Aorta (tissue), 5 donors: ENCODE results near the gene EME1. TPM values are rescaled to one million over a fixed set of nuclear protein-coding genes. Genes with fewer than 3 reads are reported as not detected.

Experiments
- ATAC-seq: fragments of 200-7000 bp; cut with Tn5 transposase; one replicate; pipeline ENCODE4 v1.9.1; 2022; ENCODE audit warnings: moderate library complexity; ENCODE audit not compliant: low FRiP score
- DNase-seq, 2 donors: peaks; one replicate each; pipeline ENCODE4 v3.0.0-alpha.2; 2020
- H3K27ac ChIP-seq, 2 donors: one replicate each; pipeline ENCODE4 v1.5.1; 2013; ENCODE audit warnings: low read length in 2 of 2, mild to moderate bottlenecking in 2 of 2, moderate library complexity in 2 of 2, control low read depth in 1 of 2, inconsistent platforms in 1 of 2, low read depth in 1 of 2
- H3K27me3 ChIP-seq, 2 donors: one replicate each; pipeline ENCODE4 v1.6.1; 2013; ENCODE audit warnings: control low read depth in 1 of 2, low read length in 1 of 2, mild to moderate bottlenecking in 1 of 2, moderate library complexity in 1 of 2; ENCODE audit not compliant: insufficient read depth in 2 of 2, control insufficient read depth in 1 of 2
- H3K36me3 ChIP-seq, 2 donors: one replicate each; pipeline ENCODE4 v1.6.1; 2013; ENCODE audit warnings: control low read depth in 1 of 2, low read length in 1 of 2, mild to moderate bottlenecking in 1 of 2; ENCODE audit not compliant: insufficient read depth in 2 of 2, control insufficient read depth in 1 of 2
- H3K4me1 ChIP-seq, 2 donors: one replicate each; pipeline ENCODE4 v1.6.1; 2013; ENCODE audit warnings: low read length in 2 of 2, control low read depth in 1 of 2, mild to moderate bottlenecking in 1 of 2, moderate library complexity in 1 of 2; ENCODE audit not compliant: insufficient read depth in 2 of 2, control insufficient read depth in 1 of 2
- H3K4me3 ChIP-seq, 2 donors: one replicate each; pipeline ENCODE4 v1.5.1; 2013; ENCODE audit warnings: low read length in 2 of 2, control low read depth in 1 of 2, mild to moderate bottlenecking in 1 of 2
- H3K9me3 ChIP-seq: one replicate; pipeline ENCODE4 v1.6.1; 2013; ENCODE audit warnings: mild to moderate bottlenecking, low read length; ENCODE audit not compliant: control insufficient read depth
- whole genome bisulfite sequencing, 2 donors: extraction: QIAGEN DNeasy Blood & Tissue Kit; methylation state at CpG; one replicate each; pipeline ENCODE4 v1.1.7; 2013; 5-methylcytosine and 5-hydroxymethylcytosine counted together
- intact Hi-C, 2 donors: fragments of 100-400 bp; cut with DNase I; formaldehyde crosslinking; loops; one replicate each; pipeline versions ENCODE4 v1.14.2 to v1.15.0; 2022
- long read RNA-seq, 2 donors: library from polyadenylated mRNA; unstranded; transcript quantifications; one replicate each; pipeline ENCODE4 v2.0.0, GENCODE V29; 2020 to 2021
- polyA plus RNA-seq, 2 donors: library from polyadenylated mRNA; stranded (reverse); fragments of 200-250 nt; gene quantifications; one replicate each; pipeline ENCODE4 v1.2.3, GENCODE V29; 2013
- total RNA-seq, 2 donors: library from RNA; stranded (reverse); fragmentation: NEBNext Ultra II Directional; extraction: Animal tissue kit (Norgen Biotek cat#: 25700); gene quantifications; one replicate each; pipeline ENCODE4 v1.2.1, GENCODE V29; 2021
- donor health status: healthy with polysubstance abuse.
- donor health status: Bipolar disorder and iron deficiency.
- donor health status: DM: no; HTN: no; CAD: no.
- donor health status: DM: no; HTN: no; CAD: no.
- donor health status: DM: yes; HTN: yes; CAD: no.

The EME1 gene
- 1 to 10 TPM in 1 of 2 donors, not detected in 1; 2.0 TPM for total RNA-seq
- polyA plus RNA-seq = under 1 TPM in 1 of 2 donors, not detected in 1; 0.49 TPM
- long read RNA-seq, donor 1 = 0 reads
- long read RNA-seq, donor 2 = 0 reads

GRCh38 chr17:50372758-50373556 lies at the start of gene EME1, which contains the start of gene MRPL27:
TSS of gene EME1 (plus strand) at chr17:50373229. CDS start at chr17:50375209, 1,980 bp downstream.
TSS of gene MRPL27 (minus strand) at chr17:50373184. CDS start at chr17:50373170, 14 bp downstream.
- DNase-seq = peak; percentile 91 to 95
- peak; percentile 94 for ATAC-seq
- Histone ChIP-seq H3K36me3 (peaks cover 0 to 7% of the 10 kb centered on the region in 2 donors), H3K4me1 (no peaks in the 10 kb centered on the region), H3K4me3 (peak within 1 kb of the TSS; percentile 14 to 73), H3K9me3 (no peaks in the 10 kb centered on the region), H3K27me3 (no peaks in the 10 kb centered on the region), H3K27ac (peak within 1 kb of the TSS in 1 of 2 donors; percentile 82)
- intact Hi-C loops = no loop called here
- 1% methylated on average over 42 of the region's 42 CpGs for WGBS, 2 donors

DNA sequence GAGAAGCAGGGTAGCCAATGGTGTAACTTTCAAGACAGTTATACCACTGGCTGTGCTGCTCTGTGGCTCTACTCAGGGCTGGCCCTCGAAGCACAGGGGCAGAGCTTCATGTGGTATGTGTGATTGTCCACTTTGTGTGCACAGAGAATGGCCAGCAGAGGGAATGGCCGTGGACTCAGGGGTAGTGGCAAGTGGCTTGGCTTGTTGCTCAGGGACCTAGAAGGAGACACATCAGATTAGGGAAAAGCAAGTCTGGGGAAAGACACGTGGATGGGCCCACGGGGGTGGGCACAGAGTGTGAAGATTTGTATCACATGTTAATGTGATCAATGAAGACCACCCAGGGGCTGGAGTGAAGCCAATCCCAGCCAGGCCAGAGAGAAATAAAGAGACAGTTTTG lies 47.1 kb upstream of the EME1 start:
- Histone ChIP-seq H3K4me3 (no peak overlapping the region), H3K9me3 (no peaks in the 10 kb centered on the region), H3K27ac (no peak overlapping the region), H3K27me3 (no peaks in the 10 kb centered on the region), H3K36me3 (no peaks in the 10 kb centered on the region), H3K4me1 (no peaks in the 10 kb centered on the region)
- no peak for ATAC-seq
- WGBS, 2 donors = 61 to 64% methylated on average over 4 of the region's 4 CpGs
- intact Hi-C loops = no loop called here
- peak in 1 of 2 donors; percentile 53 for DNase-seq

GRCh38 chr17:50326831-50327364 lies 46.1 kb upstream of the EME1 start:
- H3K27me3 ChIP-seq = no peaks in the 10 kb centered on the region
- intact Hi-C loops = no loop called here
- DNase-seq (peak in 1 of 2 donors; percentile 17), ATAC-seq (no peak)
- no peak overlapping the region for H3K4me3 ChIP-seq
- H3K9me3 ChIP-seq = no peaks in the 10 kb centered on the region
- H3K36me3 ChIP-seq = no peaks in the 10 kb centered on the region
- 84 to 86% methylated on average over 9 of the region's 9 CpGs for WGBS, 2 donors
- no peak overlapping the region for H3K27ac ChIP-seq
- H3K4me1 ChIP-seq = no peaks in the 10 kb centered on the region

- peak in 1 of 2 donors; percentile 62 for DNase-seq
- Histone ChIP-seq H3K27ac (no peak overlapping the region), H3K4me1 (no peaks in the 10 kb centered on the region), H3K9me3 (no peaks in the 10 kb centered on the region), H3K4me3 (no peak overlapping the region), H3K36me3 (no peaks in the 10 kb centered on the region), H3K27me3 (no peaks in the 10 kb centered on the region)
- no peak for ATAC-seq
- intact Hi-C loops = no loop called here
- 76 to 79% methylated on average over 21 of the region's 21 CpGs for WGBS, 2 donors
Measured at GRCh38 chr17:50328363-50329325, 44.4 kb upstream of the EME1 start.

DNA sequence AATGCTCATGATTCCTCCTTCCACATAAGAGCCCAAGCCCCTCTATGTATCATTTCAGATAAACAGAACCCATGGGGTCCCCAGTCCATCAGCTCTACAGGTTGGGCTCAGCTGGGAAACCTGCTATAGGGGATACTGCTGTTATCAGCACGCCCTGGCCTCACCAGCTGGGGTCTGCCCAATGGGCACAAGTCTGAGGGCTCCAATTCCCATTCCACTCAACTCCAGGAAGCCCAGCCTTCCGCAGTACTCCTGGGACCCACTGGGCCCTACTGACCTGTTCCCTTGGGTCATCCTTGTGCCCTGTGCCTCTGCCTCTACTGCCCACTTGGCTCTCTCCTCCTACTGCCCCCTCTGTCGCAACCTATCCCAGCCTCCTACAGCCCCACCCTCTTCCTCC lies 43.3 kb upstream of the EME1 start:
- Histone ChIP-seq H3K36me3 (no peaks in the 10 kb centered on the region), H3K4me3 (no peak overlapping the region), H3K27ac (no peak overlapping the region), H3K4me1 (no peaks in the 10 kb centered on the region), H3K9me3 (no peaks in the 10 kb centered on the region), H3K27me3 (no peaks in the 10 kb centered on the region)
- intact Hi-C loops = no loop called here
- ATAC-seq = no peak
- DNase-seq = peak in 1 of 2 donors; percentile 39
- 90 to 93% methylated on average over 3 of the region's 3 CpGs for WGBS, 2 donors

- DNase-seq = peak in 1 of 2 donors; percentile 41
- Histone ChIP-seq H3K4me1 (no peaks in the 10 kb centered on the region), H3K27me3 (no peaks in the 10 kb centered on the region), H3K9me3 (no peaks in the 10 kb centered on the region), H3K4me3 (no peak overlapping the region), H3K36me3 (no peaks in the 10 kb centered on the region), H3K27ac (no peak overlapping the region)
- intact Hi-C loops = no loop called here
- ATAC-seq = no peak
- WGBS, 2 donors = 88 to 92% methylated on average over 11 of the region's 11 CpGs
Measured at GRCh38 chr17:50330151-50330775, 42.8 kb upstream of the EME1 start.

DNA sequence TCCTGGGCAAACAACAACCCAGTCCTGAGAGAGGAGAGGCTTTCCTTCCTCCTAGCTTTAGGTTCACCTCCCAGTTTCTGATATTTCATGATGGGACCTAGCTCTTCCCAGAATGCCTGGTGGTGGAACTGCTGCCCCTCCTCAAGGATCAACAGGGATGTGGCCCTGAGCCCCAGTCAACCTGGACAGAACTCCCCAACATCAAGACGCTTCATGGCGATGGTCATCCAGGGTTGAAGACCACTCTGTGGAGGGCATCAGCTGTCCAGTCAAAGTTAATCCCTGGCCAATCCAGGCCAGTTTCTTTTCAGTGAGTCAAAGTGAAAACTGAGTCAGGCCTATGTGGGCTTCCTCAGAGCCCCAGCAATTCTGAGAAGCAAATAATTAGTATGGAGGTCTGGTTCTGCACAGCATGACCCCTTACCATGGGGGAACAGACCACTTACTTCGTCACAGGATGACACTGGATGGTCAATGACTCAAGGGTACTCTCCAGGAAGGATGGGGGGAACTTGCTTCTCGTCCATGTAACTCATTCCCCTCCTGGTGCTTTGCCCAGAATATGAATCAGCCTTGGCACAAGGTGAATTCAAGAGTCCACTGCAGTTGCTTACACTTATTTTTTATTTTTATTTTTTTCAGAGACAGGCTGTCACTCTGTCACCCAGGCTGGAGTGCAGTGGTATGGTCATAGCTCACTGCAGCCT lies 41.8 kb upstream of the EME1 start:
- ATAC-seq (no peak), DNase-seq (peak in 1 of 2 donors; percentile 22)
- Histone ChIP-seq H3K36me3 (no peaks in the 10 kb centered on the region), H3K9me3 (no peaks in the 10 kb centered on the region), H3K27me3 (no peaks in the 10 kb centered on the region), H3K4me3 (no peak overlapping the region), H3K4me1 (no peaks in the 10 kb centered on the region), H3K27ac (no peak overlapping the region)
- intact Hi-C loops = no loop called here
- 60 to 68% methylated on average over 4 of the region's 4 CpGs for WGBS, 2 donors
